ENCODE measurements around the gene MTG2. TPM values are rescaled to one million over a fixed set of nuclear protein-coding genes. Genes with fewer than 3 reads are reported as not detected.

The MTG2 gene
- total and polyA plus RNA-seq, 2 of the 13 experiments (the other 11 are each of a cell fraction or from before 2014, with no cell fraction given), result 20.4 to 37.8 TPM

DNA sequence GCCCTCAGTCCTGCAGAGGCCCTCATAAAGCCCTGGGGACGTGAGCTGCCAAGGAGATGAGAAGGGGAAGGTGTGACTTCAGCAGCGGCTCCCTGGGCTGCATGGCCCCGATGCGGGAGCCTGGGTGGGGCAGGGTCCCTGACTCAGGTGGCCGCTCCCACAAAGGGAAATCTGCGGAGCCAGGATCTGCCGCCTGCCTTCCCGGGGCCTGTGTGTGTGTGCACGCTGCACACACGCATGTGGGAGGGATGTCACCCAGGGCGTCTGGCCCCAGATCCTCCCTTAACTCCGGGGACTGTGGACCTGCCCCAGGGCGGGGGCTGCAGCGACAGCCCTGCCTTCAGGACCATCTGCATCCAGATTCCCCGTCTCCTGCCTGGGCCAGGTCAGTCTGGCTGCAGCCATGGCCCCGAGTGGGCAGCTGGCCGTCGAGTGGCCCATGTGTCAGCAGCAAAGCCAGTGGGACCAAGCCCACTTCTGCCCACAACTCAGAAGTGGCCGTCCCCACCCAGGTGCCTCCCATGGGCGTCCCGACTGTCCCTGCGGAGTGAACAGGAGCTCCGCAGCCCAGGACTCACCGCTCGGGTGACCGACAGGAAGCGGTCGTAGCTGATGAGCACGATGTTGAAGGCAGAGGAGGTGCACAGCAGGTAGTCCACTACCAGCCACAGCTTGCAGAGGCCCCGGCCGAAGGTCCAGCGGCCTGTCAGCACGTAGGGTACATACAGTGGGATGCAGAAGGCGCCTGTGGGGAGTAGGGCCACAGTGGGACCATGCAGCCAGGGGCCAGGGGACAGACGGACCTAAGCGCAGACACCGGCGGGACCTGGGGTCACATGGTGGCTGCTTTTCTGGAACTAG, 35.3 kb downstream of the MTG2 start (continued):
- TF ChIP-seq ZNF430 (CRISPR knock-in tag; IDR thresholded peaks at IDR 0.05) (no peak), ZNF274 (CRISPR knock-in tag; IDR thresholded peaks at IDR 0.05) (no peak), KMT2A (CRISPR knock-in tag; IDR thresholded peaks at IDR 0.05) (no peak), ZNF768 (CRISPR knock-in tag; IDR thresholded peaks at IDR 0.05) (peak; percentile 9; the same call in 1 of the 2 replicates), EED (CRISPR knock-in tag; IDR thresholded peaks at IDR 0.05) (peak; percentile 84; the same call in 1 of the 2 replicates), KLF16 (CRISPR knock-in tag; IDR thresholded peaks at IDR 0.05) (no peak), ZNF557 (CRISPR knock-in tag; IDR thresholded peaks at IDR 0.05) (no peak), SAFB2 (CRISPR knock-in tag; IDR thresholded peaks at IDR 0.05; ENCODE audit: borderline replicate concordance, low read depth) (no peak), ZNF501 (CRISPR knock-in tag; IDR thresholded peaks at IDR 0.05) (0 out of 2 replicates have a peak, but pooled peaks have one; percentile 21), ZNF296 (CRISPR knock-in tag; conservative IDR thresholded peaks at IDR 0.05) (no peak), GATA4 (IDR thresholded peaks at IDR 0.05; ENCODE audit: borderline replicate concordance, low read depth) (no peak), ZNF407 (CRISPR knock-in tag; IDR thresholded peaks at IDR 0.05; ENCODE audit: not compliant biosample characterization) (no peak), ZNF335 (CRISPR knock-in tag; IDR thresholded peaks at IDR 0.05) (no peak)
- TF ChIP-seq, protein P1, sequence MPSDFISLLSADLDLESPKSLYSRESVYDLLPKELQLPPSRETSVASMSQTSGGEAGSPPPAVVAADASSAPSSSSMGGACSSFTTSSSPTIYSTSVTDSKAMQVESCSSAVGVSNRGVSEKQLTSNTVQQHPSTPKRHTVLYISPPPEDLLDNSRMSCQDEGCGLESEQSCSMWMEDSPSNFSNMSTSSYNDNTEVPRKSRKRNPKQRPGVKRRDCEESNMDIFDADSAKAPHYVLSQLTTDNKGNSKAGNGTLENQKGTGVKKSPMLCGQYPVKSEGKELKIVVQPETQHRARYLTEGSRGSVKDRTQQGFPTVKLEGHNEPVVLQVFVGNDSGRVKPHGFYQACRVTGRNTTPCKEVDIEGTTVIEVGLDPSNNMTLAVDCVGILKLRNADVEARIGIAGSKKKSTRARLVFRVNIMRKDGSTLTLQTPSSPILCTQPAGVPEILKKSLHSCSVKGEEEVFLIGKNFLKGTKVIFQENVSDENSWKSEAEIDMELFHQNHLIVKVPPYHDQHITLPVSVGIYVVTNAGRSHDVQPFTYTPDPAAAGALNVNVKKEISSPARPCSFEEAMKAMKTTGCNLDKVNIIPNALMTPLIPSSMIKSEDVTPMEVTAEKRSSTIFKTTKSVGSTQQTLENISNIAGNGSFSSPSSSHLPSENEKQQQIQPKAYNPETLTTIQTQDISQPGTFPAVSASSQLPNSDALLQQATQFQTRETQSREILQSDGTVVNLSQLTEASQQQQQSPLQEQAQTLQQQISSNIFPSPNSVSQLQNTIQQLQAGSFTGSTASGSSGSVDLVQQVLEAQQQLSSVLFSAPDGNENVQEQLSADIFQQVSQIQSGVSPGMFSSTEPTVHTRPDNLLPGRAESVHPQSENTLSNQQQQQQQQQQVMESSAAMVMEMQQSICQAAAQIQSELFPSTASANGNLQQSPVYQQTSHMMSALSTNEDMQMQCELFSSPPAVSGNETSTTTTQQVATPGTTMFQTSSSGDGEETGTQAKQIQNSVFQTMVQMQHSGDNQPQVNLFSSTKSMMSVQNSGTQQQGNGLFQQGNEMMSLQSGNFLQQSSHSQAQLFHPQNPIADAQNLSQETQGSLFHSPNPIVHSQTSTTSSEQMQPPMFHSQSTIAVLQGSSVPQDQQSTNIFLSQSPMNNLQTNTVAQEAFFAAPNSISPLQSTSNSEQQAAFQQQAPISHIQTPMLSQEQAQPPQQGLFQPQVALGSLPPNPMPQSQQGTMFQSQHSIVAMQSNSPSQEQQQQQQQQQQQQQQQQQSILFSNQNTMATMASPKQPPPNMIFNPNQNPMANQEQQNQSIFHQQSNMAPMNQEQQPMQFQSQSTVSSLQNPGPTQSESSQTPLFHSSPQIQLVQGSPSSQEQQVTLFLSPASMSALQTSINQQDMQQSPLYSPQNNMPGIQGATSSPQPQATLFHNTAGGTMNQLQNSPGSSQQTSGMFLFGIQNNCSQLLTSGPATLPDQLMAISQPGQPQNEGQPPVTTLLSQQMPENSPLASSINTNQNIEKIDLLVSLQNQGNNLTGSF (CRISPR knock-in tag; IDR thresholded peaks at IDR 0.05), result 0 out of 2 replicates have a peak, but pooled peaks have one; percentile 9

Measured in HepG2 (cell line).